Activated CD4-positive, alpha-beta T cell treated with anti-CD3 and anti-CD28 coated beads, Interleukin-2, amount 50 U/mL, for 1 hour (primary cell): ENCODE results near the gene C10orf71.

Experiments used
- DNase-seq: peaks from one replicate; pipeline ENCODE4 v3.0.0-alpha.2; 2020

The C10orf71 gene

DNA sequence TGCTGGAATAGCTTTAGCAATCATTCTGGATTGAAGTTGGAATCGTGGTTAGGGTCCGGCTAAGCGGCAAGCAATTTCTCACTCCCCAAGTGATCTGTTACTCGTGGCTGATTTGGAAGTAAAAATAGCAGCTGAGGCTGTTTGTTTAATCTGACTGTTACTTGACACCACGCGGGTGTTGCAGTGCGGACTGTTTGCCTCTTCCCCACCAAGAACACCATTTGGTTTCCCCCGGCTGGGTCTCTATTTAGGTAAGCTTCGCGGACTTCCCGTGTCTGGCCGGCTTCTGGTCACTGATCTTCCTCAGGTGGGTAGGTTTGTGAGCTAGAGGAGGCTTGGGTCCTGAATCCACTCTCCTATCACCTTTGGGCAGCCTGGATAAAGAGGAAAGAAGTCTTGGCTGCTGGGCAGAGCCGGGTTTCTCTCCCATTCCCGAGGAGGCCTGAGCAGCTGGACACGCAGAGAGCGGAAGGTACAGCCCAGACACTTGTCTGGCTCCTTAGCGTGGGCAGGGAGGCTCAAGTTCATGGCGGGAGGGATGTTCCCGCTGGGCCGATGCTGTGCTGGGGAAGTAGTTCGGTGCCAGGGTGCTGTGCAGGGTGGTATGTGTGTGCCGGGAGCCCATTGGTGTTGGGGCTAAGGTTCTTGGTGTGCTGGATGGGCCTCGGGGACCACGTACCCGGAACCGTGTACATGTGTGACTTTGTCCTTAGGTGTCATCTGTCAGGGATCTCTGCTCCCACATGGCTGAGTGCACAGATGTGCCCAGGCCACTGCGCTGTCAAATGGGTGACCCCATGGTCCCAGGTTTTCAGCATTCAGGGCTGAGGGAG, at the start of gene C10orf71:
C10orf71 (plus strand) TSS at position 188 of the 833 bp plus-strand sequence. CDS start 23,376 bp downstream, outside the sequence.
- DNase-seq: no peak

DNA sequence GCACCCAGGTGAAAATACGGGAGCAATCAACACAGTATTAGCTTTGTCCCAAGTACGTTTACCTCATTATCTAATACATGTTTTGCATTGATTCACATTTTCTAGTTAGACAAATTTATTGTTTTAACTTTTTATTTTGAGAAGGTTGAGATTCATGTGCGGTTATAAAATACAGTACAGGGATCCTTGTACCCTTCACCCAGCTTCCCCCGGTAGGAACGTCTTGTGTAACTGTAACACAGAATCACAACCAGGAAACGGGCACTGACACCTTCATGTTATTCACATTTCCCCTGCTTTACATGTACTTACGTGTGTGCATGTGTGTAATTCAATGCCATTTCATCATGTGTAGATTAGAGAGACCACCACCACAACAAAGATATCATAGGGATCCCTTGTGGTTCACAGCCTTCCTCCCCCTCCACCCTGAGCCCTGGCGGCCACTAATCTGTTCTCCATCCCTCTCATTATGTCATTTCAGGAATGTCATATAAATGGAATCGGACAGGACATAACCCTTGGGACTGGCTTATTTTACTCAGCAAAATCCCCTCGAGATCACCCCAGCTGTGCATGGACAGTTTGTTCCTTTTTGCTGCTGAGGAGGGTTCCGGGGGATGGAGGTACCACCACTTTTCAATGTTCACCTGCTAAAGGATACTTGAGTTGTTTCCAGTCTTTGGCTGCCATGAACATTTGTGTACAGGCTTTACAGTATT, 46.5 kb upstream of the C10orf71 start:
- DNase-seq: no peak

GRCh38 chr10:49253340-49253906, 45.5 kb upstream of the C10orf71 start:
- DNase-seq: no peak

DNA sequence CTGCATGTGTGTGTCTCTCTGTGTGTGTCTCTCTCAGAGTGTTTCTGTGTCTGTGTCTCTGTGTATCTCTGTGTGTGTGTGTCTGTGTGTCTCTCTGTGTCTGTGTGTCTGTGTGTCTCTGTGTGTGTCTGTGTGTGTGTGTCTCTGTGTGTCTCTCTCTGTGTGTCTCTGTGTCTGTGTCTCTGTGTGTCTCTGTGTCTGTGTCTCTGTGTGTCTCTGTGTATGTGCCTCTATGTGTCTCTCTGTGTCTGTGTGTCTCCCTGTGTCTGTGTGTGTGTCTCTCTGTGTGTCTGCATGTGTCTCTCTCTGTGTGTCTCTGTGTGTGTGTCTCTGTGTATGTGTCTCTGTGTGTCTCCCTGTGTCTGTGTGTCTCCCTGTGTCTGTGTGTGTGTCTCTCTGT, 44.8 kb upstream of the C10orf71 start:
- DNase-seq: no peak

DNA sequence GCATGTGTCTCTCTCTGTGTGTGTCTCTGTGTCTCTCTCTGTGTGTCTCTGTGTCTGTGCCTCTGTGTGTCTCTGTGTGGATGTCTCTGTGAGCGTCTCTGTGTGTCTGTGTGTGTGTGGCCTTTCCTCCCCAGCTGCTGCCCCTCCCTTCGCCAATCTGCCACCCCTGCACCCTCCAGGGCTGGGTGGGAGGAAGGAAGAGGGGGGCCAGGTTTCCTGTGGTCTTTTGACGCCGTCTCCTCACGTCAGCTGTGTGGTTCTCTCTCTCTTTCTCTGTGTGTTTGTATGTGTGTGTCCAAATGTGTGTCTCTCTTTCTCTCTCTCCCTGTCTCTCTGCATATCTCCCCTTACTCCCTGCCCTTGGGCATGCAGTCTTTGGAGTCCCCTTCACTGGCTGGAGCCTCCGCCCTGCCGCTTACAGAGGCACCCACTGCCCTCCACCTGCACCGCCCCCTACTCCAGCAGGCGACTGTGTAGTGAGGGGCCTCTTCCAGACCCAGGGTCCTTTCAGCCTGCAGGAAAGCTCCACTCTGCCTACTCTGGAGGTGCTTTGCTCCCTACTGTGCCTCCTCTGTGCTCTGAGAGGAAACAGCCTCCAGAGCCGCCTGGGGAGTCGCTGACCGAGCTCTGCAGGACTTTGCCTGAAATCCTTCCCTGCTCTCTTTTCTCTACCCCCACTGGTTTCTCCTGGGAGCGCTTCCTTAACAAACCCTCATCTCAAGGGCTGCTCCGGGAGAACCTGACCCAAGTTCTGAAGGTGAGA, 44.2 kb upstream of the C10orf71 start:
- DNase-seq: no peak

DNA sequence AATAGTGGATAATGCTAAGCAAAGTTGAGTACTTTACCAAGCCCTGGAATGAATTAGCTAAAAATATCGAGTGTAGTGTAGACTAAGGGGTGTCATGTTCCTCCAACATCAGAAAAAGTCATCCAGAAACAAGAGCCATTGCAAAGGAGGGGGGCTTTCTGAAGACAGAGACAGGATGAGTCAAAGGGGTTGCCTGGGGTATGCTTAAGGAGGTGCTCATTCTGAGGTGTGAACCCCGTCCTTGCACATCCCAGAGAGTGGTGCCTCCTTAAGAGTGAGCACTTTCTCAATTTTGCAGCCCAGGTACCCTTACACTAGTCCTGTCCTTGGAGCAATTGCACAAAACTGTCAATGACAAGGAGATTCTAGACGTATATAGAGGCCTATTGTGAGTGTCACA, 43.1 kb upstream of the C10orf71 start:
- DNase-seq: no peak

DNA sequence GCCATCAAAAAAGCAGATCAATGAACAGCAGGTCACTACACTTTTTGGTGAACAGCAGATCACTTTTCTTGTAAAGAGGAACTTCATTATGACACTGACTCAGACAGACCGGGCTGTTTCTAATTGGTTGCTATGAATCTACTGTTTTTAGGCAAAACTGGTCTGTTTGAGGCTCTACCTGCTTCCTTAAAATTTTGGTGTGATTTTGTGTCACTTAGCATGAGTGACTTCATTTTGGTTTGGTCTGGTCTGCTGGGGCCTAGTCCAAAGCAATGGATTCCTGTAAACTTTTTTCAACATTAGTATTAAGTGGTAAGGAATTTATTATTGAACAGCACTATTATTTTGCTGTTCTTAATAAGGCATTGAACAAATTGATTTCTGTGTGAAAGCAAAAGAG, 41.8 kb upstream of the C10orf71 start:
- DNase-seq: no peak

GRCh38 chr10:49257626-49258349, 41.2 kb upstream of the C10orf71 start:
- DNase-seq: no peak

GRCh38 chr10:49258350-49258683, 40.7 kb upstream of the C10orf71 start:
- no peak for DNase-seq

GRCh38 chr10:49260644-49261296, 38.2 kb upstream of the C10orf71 start:
- no peak for DNase-seq

- DNase-seq: no peak
Observed at GRCh38 chr10:49263591-49263990, 35.4 kb upstream of the C10orf71 start.

- DNase-seq: no peak
Observed at GRCh38 chr10:49264177-49264677, 34.7 kb upstream of the C10orf71 start.

GRCh38 chr10:49265885-49266284, 33.1 kb upstream of the C10orf71 start:
- DNase-seq: no peak

DNA sequence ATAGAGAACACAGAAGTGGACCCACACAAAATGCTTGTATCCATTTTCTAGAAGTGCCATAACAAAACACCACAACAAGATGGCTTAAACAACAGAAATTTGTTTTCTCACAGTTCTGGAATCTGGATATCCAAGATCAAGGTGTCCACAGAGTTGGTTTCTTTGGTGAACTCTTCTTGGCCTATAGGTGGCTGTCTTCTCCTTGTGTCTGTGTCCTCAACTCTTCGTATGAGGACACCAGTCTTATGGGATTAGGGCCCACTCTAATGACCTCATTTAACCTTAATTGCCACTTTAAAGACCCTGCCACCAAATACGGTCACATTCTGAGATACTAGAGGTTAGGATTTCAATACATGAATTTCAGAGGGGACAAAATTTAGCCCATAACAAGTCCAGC, 30.8 kb upstream of the C10orf71 start:
- no peak for DNase-seq

DNA sequence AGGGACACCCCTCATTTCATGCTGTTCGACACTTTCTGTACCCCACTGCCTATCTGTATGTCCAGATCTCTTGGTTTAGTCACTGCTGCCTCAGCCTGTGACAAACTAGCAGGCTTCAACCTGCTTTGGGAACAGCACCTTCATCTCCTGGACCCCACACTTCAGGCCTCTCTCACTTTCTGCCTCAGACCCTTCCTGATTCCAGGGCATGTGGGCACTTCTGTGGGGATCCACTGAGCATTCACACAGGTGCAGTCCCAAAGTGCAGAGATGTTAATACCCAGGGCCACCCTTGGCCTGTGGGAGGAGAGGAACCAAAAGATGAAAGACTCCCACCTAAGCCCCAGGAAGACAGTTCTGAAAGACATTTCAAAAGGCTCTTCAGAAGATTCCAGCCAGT, 29.4 kb upstream of the C10orf71 start:
- no peak for DNase-seq

DNA sequence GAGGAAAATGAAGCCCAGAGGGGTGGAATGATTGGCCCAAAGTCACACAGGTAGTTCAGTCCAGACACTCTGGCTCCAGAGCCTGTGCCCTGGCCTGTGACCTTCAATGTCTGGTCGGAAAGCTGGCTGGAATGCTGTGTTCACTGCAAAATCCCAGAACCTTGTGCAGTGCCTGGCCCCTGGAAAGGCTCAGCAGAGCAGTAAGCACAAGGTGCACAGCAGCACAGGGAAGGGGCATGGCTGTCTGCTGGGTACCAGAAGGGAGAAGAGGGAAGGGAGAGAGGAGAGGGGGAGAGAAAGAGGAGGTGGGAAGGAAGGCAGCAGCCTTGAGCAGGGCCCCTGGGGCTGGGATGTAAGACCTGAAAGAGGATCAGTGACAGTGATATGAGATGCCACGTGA, 28.4 kb upstream of the C10orf71 start:
- DNase-seq: no peak

DNA sequence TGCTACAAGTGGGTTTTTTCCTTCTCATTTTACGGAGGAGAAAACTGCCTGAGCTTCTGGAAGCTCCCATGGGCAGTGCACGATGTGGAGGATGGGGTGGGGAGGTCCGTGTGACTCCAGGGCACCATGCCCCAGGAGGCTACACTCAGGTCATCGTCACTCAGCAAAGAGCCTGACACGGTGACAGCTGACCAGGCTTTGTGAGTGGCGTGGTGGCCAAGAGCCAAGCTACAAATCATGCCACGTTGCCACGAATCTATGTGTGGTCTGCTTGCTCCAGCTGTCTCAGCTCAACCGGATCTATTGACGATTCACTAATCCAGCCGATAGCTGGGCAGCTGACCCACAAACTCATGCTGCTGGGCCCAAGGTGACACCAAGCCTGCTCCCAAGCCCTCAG, 27.6 kb upstream of the C10orf71 start:
- DNase-seq: no peak

- DNase-seq: no peak
Observed at GRCh38 chr10:49272251-49273081, 26.5 kb upstream of the C10orf71 start.

DNA sequence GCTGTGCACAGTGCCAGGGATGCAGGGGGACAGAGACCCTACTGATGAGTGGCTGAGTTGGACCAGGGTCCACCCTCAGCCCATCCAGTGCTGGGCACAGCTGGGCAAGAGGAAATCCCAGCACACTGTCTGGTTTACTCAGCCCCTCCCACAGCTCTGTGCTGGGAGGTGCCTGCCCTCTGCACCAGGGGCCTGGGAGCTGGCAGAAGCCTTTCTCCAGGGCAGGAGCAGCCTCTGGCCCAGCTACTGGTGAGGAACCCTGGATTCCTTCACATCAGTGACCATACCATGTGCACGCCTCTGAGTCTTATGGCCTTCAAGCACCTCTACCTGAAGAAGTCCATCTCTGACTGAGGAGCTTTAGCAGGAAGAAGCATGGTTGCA, 25.9 kb upstream of the C10orf71 start:
- no peak for DNase-seq

DNA sequence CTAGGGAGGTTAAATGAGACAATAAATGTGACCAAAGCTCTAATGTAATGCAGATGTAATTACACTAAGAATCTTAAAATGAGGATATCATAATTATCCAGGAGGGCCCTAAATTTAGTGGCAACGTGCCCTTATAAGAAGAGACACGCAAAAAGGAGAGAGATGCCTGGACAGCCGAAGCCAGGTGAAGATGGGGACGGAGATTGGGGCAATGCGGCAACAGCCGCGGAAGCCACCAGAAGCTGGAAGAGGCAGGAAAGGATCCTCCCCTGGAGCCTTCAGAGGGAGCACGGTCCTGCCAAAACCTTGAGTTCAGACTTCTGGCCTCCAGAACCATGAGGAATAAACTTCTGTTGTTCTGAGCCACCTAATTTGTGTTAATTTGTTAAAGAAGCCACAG, 25.3 kb upstream of the C10orf71 start:
- DNase-seq: no peak

GRCh38 chr10:49274886-49275285, 24.1 kb upstream of the C10orf71 start:
- DNase-seq: no peak
